HG03196 (cell line): ENCODE data around the gene MCAT.

Source experiments
- ATAC-seq: cut with Tn5 transposase; IDR thresholded peaks from one replicate; pipeline ENCODE4 v1.9.1; 2021; ENCODE audit not compliant: unreplicated experiment

MCAT gene

GRCh38 chr22:43173566-43173965 is 30.4 kb upstream of the MCAT start:
- ATAC-seq, result no peak

GRCh38 chr22:43172191-43172590 is 29.0 kb upstream of the MCAT start:
- no peak for ATAC-seq

- no peak for ATAC-seq
Measured at GRCh38 chr22:43171607-43172006, 28.4 kb upstream of the MCAT start.

GRCh38 chr22:43171019-43171491 is 27.9 kb upstream of the MCAT start:
- no peak for ATAC-seq

- no peak for ATAC-seq
Measured at GRCh38 chr22:43170131-43170480, 26.9 kb upstream of the MCAT start.

- no peak for ATAC-seq
Measured at GRCh38 chr22:43169310-43170130, 26.3 kb upstream of the MCAT start.

GRCh38 chr22:43168471-43169309 is 25.5 kb upstream of the MCAT start:
- no peak for ATAC-seq

- no peak for ATAC-seq
Measured at GRCh38 chr22:43167001-43167589, 23.9 kb upstream of the MCAT start.

GRCh38 chr22:43166132-43166930 is 23.1 kb upstream of the MCAT start:
- ATAC-seq, result no peak

GRCh38 chr22:43164636-43165035 is 21.4 kb upstream of the MCAT start:
- ATAC-seq, result no peak

- ATAC-seq, result no peak
Measured at GRCh38 chr22:43163241-43163795, 20.1 kb upstream of the MCAT start.

- no peak for ATAC-seq
Measured at GRCh38 chr22:43162412-43163150, 19.4 kb upstream of the MCAT start.

- no peak for ATAC-seq
Measured at GRCh38 chr22:43160497-43161126, 17.4 kb upstream of the MCAT start.

- no peak for ATAC-seq
Measured at GRCh38 chr22:43159484-43160178, 16.4 kb upstream of the MCAT start.

- ATAC-seq, result no peak
Measured at GRCh38 chr22:43158778-43159483, 15.7 kb upstream of the MCAT start.

- no peak for ATAC-seq
Measured at GRCh38 chr22:43157874-43158546, 14.8 kb upstream of the MCAT start.

GRCh38 chr22:43156413-43156812 is 13.2 kb upstream of the MCAT start:
- ATAC-seq, result no peak

GRCh38 chr22:43155789-43156188 is 12.6 kb upstream of the MCAT start:
- ATAC-seq, result no peak
